NCI-H2081 treated with DMSO at 0.1 percent for 48 hours (cell line): ENCODE data around the gene CITED1.
"Not testable (repeated sequence)": the region's sequence is repeated elsewhere in the genome, so short reads cannot be mapped to it uniquely, and the experiment has no call there.

Source experiments
- DNase-seq: peaks from one replicate; lab custom pipeline; 2025; lab: John Stamatoyannopoulos, UW

The CITED1 gene, protein sequence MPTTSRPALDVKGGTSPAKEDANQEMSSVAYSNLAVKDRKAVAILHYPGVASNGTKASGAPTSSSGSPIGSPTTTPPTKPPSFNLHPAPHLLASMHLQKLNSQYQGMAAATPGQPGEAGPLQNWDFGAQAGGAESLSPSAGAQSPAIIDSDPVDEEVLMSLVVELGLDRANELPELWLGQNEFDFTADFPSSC

GRCh38 chrX:72305286-72306084 is at the start of gene CITED1:
TSS of gene CITED1 (minus strand) at chrX:72305914. CDS start at chrX:72302869, 3,045 bp downstream.
- DNase-seq = no peak

- DNase-seq = no peak
These were observed 47.1 kb upstream of the CITED1 start for GRCh38 chrX:72352786-72353185.

DNA sequence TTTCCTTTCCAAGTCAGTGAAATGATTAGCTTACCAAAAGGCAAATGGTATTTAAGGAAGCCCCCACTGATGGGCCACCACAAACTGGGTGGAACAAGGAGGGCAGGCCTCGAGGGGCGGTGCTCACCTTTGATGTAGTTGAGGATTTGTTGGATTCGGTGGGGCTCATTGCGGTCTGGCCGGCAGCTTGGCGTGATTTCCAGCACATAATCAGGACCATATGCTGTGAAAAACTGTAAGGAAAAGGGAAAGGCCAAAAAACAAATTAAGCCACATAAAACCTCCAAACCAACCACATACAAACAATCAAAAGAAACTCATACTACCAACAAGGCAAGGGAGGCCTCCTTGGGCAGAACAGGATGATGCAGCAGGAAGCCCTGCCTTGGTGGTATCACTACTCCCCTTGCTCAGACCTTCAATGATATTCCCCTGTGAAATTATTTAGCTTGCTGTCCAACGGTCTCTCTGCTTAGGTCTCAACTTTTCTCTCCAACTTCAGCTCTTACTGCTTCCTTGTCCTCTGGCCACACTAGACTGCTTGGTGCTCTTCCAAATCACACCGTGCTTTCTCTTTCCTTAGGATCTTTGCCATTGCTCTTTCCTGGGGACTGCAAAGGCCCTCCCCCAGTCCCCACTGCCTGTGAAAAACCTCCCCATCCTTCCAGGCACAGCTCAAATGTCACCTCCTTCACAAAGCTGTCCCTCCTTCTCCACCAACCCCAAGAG is 46.1 kb upstream of the CITED1 start:
- DNase-seq = no peak

GRCh38 chrX:72349190-72349589 is 43.5 kb upstream of the CITED1 start:
- no peak for DNase-seq

- no peak for DNase-seq
These were observed 42.7 kb upstream of the CITED1 start for GRCh38 chrX:72348247-72348979.

DNA sequence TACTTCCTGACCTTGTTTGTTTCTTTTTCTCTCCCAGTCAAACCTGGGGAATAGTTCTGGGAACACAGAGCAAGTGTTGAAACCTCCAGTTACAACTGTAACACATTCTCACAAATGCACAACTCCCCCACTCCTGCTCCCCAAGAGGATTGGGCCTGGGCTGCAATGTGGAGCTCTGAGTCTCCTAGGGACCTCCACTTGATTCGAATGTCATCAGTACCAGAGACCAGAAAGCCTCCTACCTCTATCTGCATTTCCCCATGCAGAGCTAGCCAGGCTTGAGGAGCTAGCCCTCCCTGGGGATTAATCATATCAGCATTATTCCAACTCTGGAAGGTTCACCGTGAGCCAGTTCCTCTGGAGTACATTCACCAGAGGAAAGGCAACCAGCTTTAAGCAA is 41.7 kb upstream of the CITED1 start:
- DNase-seq = no peak

- no peak for DNase-seq
These were observed 40.7 kb upstream of the CITED1 start for GRCh38 chrX:72346302-72346949.

DNA sequence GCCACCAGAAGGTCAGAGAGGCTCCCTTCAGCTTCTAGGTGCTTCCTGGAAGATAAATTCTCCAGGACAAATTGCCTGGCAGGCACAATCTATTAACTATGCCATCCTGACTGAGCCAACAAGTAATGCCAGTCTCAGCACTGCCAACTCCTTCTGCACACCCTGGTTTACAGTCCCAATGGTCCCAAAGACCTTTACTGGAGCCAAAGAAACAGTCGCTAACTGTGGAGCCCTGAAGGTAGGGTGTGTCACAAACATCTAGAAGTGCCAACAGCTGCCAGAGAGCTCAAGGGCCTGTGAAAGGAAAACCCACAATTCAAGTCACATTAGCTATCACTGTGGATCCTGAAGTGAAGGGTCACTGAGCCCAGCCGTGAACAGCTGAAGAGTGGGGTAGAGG is 34.9 kb upstream of the CITED1 start:
- no peak for DNase-seq

- DNase-seq = no peak
These were observed 34.3 kb upstream of the CITED1 start for GRCh38 chrX:72340041-72340440.

GRCh38 chrX:72330131-72330530 is 24.4 kb upstream of the CITED1 start:
- DNase-seq = no peak

DNA sequence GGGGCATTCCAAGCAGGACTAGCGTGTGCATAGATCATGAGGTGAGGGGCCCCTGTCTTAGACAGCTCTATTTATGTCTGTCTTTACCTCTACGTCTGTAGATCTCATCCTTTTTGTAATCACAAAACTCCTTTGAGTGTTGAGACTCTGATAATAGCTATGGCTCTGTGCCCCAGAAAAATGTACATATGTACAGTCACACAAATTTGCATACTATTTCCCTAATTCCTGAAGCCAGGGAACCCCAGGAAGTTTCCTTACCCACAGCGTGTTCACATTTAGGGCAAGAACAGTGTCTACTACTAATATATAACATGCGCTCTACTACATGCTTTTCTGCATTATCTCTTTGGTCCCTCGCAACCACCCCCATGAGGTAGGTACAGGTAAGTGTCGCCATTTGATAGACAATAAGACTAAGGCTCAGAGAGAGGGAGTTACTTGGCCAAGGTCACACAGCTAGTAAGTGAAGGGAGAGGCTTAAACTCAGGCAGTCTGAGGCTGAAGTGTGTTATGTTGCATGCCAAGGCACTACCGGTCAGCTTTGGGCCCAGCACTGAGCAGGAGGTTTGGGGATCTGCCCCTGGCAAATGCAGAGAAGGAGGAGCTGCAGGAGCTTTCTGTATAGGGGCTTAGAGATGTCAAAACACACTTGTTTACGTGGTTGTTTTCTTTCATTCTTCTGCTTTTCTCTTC is 21.0 kb upstream of the CITED1 start:
- no peak for DNase-seq

- not testable (repeated sequence) for DNase-seq
These were observed 13.9 kb upstream of the CITED1 start for GRCh38 chrX:72319651-72320050.

DNA sequence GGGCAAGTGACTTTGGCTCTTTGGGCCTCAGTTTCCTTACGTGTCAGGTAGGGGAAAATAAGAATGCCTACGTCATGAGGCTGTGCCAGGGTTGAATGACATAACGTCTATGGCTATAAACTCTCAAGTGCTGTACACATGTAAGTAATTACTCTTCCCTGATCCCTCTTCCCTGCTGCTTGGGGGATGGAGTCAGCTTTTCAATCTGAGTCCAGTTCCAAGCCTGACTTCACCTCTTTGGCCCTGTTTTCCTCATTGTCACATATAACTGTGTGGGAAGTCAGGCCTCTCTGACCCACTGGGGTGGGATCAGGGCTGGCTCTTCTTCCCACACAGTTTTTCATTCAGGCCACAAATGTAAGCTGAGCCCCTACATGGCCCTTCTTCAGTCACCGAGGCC is 11.4 kb upstream of the CITED1 start:
- DNase-seq = no peak

DNA sequence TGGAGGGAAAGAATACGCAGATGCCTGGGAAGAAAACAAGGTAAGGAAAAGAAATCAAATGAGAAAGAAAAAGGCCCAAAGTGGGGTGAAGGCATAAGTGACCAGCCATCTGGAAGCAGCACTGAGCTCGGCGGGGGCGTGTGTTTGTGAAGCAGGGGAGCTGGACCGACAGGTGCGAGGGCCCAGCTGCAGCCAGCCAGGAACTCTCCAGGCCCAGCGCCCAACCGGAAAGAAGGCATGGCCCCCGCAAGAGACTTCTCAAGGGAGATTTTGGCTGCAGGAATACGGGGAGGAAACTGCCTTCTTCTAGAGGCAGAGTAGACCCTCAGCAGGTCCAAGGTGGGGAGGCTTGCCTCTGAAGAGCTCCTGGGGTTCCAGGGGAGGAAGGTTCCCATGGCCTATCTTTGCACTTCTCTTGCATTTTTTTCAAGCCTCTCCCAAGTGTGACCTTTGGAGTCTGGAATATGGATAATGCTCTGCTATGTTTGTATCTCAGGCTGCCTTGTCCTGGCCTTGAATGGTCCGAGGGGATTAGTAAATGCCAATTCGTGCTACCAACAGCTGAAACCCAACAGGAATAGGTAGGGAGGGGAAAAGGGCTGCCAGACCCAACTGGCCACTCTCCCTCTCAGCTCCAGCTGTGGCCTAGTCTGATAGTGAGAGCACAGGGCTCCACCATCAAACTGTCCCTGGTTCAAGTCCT is 10.8 kb upstream of the CITED1 start:
- DNase-seq = no peak

GRCh38 chrX:72314881-72315280 is 9.2 kb upstream of the CITED1 start:
- no peak for DNase-seq

- DNase-seq = no peak
These were observed 8.3 kb upstream of the CITED1 start for GRCh38 chrX:72313707-72314641.

DNA sequence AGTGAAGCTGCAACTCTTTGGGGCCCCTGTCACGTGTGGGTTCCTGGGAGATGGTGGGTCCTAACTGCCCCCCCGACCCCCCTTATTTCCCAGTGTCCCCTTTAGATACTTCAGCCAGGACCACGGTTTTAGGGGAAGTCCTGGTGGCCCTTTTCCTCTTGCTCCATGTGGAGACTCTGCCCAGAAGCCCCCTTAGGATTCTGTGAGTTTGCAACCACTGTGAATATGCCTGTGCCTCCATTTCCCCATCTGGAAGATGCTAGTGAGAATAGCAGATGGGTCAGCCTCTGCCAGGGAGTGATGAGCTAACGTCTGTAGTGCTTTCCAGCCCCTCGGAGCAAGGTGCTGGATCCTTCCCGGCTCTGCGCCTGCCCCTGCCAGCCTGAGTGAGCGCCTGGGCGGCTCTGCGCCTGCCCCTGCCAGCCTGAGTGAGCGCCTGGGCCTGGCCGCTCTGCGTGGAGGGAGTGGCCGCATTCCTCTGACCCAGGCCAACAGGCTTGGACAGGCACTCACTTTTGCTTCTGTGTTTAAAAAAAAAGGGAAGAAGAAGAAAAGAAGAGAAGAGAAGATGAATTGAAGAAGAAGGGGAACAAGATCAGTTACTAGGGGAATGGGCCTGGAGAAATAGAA is 6.7 kb upstream of the CITED1 start:
- no peak for DNase-seq

GRCh38 chrX:72309297-72310071 is 3.8 kb upstream of the CITED1 start:
- no peak for DNase-seq
